GM18873 (cell line): ENCODE results near the gene DLX5.
"Not testable (repeated sequence)": the region's sequence is repeated elsewhere in the genome, so short reads cannot be mapped to it uniquely, and the experiment has no call there.

Source experiments
- ATAC-seq: cut with Tn5 transposase; IDR thresholded peaks from one replicate; pipeline ENCODE4 v1.9.1; 2021; ENCODE audit warnings: mild to moderate bottlenecking, moderate library complexity, moderate number of reproducible peaks; ENCODE audit not compliant: unreplicated experiment, low FRiP score

DLX5 gene

GRCh38 chr7:97024209-97025129 is at the start of gene DLX5:
Gene DLX5, minus strand, starts transcription at chr7:97024831. Its CDS starts 208 bp downstream, at chr7:97024623.
- ATAC-seq = no peak

DNA sequence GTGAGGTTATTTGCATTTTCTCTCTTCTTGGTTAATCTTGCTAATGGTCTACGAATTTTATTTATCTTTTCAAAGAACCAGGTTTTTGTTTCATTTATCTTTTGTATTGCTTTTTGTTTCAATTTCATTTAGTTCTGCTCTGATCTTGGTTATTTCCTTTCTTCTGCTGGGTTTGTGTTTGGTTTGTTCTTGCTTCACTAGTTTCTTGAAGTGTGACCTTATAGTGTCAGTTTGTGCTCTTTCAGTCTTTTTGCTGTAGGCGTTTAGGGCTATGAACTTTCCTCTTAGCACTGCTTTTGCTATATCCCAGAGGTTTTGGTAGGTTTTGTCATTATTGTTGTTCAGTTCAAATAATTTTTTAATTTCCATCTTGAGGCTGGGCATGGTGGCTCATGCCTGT is 47.4 kb upstream of the DLX5 start:
- ATAC-seq = not testable (repeated sequence)

DNA sequence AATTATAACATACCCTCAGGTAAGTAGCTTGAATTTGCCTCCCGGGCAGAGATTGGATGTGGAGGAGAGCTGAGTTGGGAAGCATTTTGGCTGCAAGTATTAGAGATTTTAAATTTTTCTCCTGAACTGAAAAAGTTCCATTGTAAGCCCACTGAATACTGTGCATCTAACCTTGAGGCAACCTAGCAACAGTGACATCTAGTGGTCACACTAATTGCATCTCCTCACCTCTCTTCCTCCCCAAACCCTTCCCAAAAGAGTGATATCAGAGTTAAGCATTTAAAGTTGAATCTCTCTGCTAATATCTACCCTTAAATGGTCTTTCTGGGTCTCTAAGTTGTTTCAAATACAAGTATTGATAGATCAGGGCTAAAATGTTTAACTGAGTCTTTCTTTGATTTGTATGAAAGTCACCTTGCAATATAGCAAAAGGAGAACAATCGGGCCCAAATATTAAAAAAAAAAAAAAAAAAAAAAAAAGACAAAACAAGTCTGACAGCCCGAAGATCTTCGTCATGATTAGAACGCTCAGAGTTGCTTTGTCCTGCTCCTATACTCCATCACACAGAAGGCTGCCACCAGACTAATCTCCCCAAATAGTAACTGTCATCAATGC is 40.4 kb upstream of the DLX5 start:
- peak; percentile 77 for ATAC-seq

- ATAC-seq = no peak
Measured at GRCh38 chr7:97064020-97064419, 39.4 kb upstream of the DLX5 start.

GRCh38 chr7:97043281-97043680 is 18.6 kb upstream of the DLX5 start:
- no peak for ATAC-seq

DNA sequence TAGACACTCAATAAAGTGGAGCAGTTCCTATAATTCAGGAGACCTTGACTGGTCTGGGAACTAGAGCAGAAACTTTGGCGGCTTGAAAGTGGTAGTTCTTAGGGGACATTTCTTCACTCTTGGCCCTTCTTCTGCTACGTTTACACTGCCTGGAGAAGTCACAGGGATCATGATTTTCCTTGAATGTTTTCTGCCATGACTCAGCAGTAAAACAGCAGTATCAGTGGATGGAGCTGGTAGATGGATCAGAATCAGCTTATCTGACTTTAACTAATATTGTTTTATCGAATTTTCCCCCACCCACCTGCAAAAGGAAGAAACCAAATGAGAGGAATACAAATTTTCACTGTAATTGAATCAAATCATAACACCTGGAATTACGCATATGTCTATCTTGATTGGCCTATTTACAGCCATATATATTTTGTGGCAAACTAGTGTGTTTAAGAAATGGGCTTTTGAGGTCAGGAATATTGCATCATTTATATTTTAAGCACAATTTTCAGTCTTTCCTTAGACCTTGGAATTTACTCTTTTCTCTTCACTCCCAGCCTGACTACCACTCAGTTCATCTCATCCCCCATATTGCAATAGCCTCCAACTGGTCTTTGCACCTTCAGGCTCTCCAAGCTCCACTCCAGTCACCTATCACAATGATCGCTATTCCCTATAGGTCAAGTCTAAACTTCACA is 14.9 kb upstream of the DLX5 start:
- no peak for ATAC-seq

DNA sequence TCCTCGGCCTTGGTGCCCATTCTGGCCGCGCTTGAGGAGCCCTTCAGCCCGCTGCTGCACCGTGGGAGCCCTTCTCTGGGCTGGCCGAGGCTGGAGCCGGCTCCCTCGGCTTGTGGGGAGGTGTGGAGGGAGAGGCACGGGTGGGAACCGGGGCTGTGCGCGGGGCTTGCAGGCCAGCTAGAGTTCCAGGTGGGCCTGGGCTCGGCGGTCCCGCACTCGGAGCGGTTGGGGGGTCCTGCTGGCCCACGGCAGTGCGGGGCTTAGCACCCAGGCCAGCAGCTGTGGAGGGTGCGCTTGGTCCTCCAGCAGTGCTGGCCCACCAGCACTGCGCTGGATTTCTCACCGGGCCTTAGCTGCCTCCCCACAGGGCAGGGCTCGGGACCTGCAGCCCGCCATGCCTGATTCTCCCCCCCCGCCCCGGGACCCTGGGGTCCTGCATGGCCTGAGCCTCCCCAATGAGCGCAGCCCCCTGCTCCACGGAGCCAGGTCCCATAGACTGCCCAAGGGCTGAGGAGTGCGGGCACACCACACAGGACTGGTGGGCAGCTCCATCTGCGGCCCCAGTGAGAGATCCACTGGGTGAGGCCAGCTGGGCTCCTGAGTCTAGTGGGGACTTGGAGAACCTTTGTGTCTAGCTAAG is 9.7 kb upstream of the DLX5 start:
- not testable (repeated sequence) for ATAC-seq

DNA sequence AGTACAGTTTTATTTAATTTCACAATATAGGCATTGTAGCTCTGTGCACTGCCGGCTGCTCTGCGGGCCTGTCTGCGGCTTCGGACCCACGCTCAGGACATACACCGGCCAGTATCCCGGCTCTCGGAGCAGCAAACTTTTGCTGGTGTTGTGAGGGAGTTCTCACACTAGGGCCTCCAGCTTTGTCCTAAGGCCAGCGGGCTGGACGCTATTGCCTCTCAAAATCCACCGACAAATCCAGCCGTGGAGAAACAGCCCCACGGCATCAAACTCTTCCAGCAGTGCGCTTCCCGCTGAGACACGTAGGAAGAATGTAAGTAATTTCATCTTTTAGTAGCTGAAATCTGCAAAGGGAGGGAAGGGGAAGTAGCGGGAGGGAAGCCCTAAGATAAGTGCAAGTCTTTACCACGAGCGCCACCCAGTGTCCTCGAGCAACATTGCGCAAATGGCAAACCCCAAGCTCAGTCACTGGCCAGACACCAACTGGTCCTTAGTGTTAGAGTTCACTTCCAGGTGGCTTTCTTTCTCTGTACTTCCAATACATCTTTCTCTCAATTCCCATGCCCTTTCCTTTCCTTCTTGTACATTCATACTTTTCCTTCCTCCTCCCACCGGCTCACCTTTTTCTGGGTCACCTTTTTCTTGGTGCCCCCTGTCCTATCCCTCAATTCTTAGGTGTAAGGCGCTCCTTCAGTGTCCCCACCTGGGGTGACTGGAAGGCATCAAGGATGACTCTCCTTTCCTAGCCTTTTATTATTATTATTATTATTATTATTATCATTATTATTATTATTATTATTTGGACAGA is 3.0 kb upstream of the DLX5 start:
- ATAC-seq = peak; percentile 88

GRCh38 chr7:97026715-97027426 is 2.2 kb upstream of the DLX5 start:
- no peak for ATAC-seq

DNA sequence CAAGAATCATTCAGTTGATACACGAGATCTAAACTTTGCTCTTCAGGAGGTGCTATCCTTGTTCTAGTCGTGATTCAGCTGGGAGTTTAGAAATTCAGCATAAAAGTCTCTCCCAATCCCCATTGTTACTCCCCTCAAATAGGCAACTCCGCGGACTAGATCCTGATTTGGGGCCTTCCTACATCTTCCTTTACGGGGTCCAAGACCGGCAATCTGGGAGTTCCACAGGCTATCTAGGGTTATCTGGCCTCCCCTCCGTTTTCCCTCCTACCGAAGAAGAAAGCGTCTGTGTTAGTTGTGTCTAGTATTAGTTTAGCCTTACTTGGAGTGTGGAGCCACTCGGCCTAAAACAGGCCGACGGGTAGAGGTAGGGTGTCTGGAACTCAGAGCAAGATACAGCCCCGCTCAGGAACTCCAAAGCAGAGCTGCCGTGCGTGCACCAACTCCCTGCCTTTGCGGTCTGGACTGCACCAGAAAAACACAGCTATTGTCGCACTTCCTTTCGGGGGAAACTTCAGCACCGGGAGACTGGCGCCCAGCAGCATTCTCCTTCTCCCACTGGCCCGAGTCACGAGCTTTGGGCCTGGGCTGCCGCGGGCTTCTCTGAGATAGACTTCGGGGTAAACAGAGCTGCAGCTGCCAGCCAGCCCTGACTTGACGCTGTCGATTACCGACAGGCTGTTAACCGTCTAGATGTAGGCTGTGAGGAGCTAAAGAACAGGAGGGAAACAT is 1.5 kb upstream of the DLX5 start:
- ATAC-seq = no peak

- ATAC-seq = no peak
Measured at GRCh38 chr7:97025130-97025499, 484 bp upstream of the DLX5 start.

GRCh38 chr7:97022491-97023306 is 1.9 kb downstream of the DLX5 start:
- no peak for ATAC-seq

DNA sequence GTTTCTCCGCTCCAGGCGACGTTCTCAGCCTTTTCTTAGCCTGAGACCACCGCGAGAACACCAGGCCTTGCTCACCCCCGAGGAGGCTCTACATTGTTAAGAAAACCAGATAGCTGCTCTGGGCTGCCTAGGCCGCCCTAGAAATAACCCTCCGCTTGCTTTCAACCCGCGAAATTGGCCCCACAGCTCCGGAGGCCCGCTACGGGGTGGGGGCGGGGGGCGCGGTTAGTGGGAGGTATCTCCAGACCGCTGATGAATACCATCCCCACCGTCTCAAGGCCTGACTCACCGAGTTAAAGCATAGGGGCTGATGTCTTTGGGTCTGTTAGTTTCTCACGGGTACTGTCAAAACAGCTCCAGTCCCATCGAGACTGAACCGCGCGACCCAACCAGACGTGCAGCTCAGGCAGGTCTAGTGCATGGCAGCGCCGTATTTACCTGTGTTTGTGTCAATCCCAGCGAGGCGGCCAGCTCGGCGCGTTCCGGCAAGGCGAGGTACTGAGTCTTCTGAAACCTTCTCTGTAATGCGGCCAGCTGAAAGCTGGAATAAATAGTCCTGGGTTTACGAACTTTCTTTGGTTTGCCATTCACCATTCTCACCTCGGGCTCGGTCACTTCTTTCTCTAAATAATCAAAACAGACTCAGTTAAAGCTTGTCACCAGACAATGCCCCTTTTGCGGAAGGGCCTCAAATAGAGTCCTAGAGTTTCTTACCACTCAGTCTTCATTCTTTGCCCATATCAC is 2.7 kb downstream of the DLX5 start:
- ATAC-seq = no peak

DNA sequence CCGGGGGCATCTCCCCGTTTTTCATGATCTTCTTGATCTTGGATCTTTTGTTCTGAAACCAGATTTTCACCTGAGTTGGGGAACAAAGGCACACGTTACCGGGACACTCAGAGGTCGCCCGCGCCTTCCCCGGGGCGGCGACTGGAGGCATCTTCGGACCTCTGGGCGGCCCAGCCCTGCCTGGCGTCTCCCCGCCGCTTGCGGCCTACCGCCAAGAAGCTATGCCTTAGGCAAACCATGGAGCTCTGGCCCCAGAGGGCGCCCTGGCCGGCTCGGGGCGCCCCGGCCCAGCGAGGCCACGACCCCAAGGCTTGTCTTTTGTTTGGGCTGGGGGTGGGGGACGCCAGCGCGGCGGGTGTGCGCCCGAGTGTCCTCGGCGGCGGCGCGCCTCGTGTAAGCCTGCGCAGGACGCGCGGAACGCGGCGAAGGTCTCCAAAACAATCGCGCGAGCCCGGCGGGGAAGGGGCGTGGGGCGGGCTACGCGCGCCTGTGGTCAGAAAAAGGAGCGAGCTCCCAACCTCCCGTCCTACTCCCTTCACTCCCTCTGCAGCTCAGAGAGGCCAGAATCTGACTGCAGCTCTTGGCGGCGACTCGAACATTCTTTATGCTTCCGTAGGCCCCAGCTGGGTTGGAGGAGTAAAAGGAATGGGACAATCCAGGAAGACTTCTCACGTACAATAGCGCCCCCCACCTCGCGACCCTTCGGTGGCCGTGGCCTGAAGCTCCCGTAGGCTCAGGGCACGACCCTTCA is 3.5 kb downstream of the DLX5 start:
- no peak for ATAC-seq

- no peak for ATAC-seq
Measured at GRCh38 chr7:97020601-97020995, 4.0 kb downstream of the DLX5 start.

- ATAC-seq = no peak
Measured at GRCh38 chr7:97019710-97020225, 4.9 kb downstream of the DLX5 start.
